ENCODE results near the gene MYO16. TPM values are rescaled to one million over a fixed set of nuclear protein-coding genes. Genes with fewer than 3 reads are reported as not detected.

The MYO16 gene
- total RNA-seq, 1 donor = not detected

DNA sequence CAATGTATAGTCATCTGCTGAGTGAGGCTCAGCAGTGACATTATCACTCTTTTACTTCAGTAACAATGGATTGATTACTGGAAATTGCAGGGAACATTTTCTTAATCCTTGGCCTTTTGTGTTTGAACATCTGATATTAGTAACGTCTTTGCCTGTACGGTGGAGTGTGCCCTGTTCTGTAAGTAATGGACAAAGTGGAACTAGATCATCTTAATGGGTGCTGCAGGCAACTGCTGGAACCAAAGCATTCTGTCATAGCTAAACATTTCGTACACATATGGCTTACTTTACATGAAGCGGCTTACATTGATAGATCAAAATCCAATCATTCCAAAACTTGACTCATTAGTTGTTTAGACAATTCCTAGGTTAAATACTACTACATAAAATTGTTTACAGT lies 114.1 kb downstream of the MYO16 start:
- Histone ChIP-seq H2AFZ (ENCODE audit: low read length) (no peak overlapping the region), H3K4me2 (ENCODE audit: insufficient read depth, low read length) (no peak overlapping the region), H3K27me3 (ENCODE audit: insufficient read depth, low read length) (no peaks in the 10 kb centered on the region), H3K9me3 (ENCODE audit: low read depth, low read length) (no peaks in the 10 kb centered on the region), H3K27ac (ENCODE audit: low read depth, low read length) (no peak overlapping the region), H4K20me1 (ENCODE audit: insufficient read depth, low read length) (no peaks in the 10 kb centered on the region), H3K79me2 (ENCODE audit: insufficient read depth, low read length) (no peaks in the 10 kb centered on the region), H3K4me1 (ENCODE audit: insufficient read depth, low read length) (no peaks in the 10 kb centered on the region), H3K4me3 (ENCODE audit: insufficient read depth, low read length) (no peak overlapping the region), H3K36me3 (ENCODE audit: insufficient read depth, low read length) (no peaks in the 10 kb centered on the region)
- no peak for DNase-seq (ENCODE audit: insufficient read length, low spot score, missing footprints)
- TF ChIP-seq, protein P1, sequence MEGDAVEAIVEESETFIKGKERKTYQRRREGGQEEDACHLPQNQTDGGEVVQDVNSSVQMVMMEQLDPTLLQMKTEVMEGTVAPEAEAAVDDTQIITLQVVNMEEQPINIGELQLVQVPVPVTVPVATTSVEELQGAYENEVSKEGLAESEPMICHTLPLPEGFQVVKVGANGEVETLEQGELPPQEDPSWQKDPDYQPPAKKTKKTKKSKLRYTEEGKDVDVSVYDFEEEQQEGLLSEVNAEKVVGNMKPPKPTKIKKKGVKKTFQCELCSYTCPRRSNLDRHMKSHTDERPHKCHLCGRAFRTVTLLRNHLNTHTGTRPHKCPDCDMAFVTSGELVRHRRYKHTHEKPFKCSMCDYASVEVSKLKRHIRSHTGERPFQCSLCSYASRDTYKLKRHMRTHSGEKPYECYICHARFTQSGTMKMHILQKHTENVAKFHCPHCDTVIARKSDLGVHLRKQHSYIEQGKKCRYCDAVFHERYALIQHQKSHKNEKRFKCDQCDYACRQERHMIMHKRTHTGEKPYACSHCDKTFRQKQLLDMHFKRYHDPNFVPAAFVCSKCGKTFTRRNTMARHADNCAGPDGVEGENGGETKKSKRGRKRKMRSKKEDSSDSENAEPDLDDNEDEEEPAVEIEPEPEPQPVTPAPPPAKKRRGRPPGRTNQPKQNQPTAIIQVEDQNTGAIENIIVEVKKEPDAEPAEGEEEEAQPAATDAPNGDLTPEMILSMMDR (IDR thresholded peaks at IDR 0.05; ENCODE audit: extremely low read depth, low read depth, low read length) = no peak

GRCh38 chr13:108747843-108748242 lies 118.4 kb downstream of the MYO16 start:
- Histone ChIP-seq H3K4me3 (ENCODE audit: insufficient read depth, low read length) (no peak overlapping the region), H4K20me1 (ENCODE audit: insufficient read depth, low read length) (no peaks in the 10 kb centered on the region), H3K9me3 (ENCODE audit: low read depth, low read length) (no peaks in the 10 kb centered on the region), H3K4me2 (ENCODE audit: insufficient read depth, low read length) (no peak overlapping the region), H3K27ac (ENCODE audit: low read depth, low read length) (no peak overlapping the region), H3K36me3 (ENCODE audit: insufficient read depth, low read length) (no peaks in the 10 kb centered on the region), H2AFZ (ENCODE audit: low read length) (no peak overlapping the region), H3K79me2 (ENCODE audit: insufficient read depth, low read length) (no peaks in the 10 kb centered on the region), H3K27me3 (ENCODE audit: insufficient read depth, low read length) (no peaks in the 10 kb centered on the region), H3K4me1 (ENCODE audit: insufficient read depth, low read length) (no peaks in the 10 kb centered on the region)
- TF ChIP-seq, protein P1 (IDR thresholded peaks at IDR 0.05; ENCODE audit: extremely low read depth, low read depth, low read length) = no peak
- DNase-seq (ENCODE audit: insufficient read length, low spot score, missing footprints) = no peak

- Histone ChIP-seq H3K27me3 (ENCODE audit: insufficient read depth, low read length) (no peaks in the 10 kb centered on the region), H3K27ac (ENCODE audit: low read depth, low read length) (no peak overlapping the region), H3K4me1 (ENCODE audit: insufficient read depth, low read length) (no peaks in the 10 kb centered on the region), H3K9me3 (ENCODE audit: low read depth, low read length) (peaks cover 3% of the 10 kb centered on the region), H2AFZ (ENCODE audit: low read length) (no peak overlapping the region), H3K36me3 (ENCODE audit: insufficient read depth, low read length) (no peaks in the 10 kb centered on the region), H3K4me2 (ENCODE audit: insufficient read depth, low read length) (no peak overlapping the region), H4K20me1 (ENCODE audit: insufficient read depth, low read length) (no peaks in the 10 kb centered on the region), H3K4me3 (ENCODE audit: insufficient read depth, low read length) (no peak overlapping the region), H3K79me2 (ENCODE audit: insufficient read depth, low read length) (no peaks in the 10 kb centered on the region)
- no peak for DNase-seq (ENCODE audit: insufficient read length, low spot score, missing footprints)
- TF ChIP-seq, protein P1 (IDR thresholded peaks at IDR 0.05; ENCODE audit: extremely low read depth, low read depth, low read length) = no peak
Measured at GRCh38 chr13:108752276-108752675, 122.9 kb downstream of the MYO16 start.

DNA sequence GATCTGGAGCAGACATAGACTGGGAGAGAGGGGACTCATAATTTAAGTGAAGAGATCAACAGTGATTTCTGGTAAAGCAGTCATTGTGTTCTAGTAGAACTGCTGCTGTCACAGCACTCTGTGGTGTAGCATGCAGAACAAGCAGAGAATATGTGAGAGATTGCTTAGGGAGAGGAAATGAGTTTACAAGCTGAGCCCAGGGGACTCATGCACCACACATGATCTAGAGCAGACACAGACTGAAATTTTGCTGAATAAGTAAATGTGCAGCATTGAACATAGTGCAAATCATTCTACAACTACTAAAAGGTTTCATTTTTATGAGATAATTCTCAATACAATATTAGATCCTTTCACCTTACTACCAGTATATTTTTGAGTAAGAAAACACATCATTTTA lies 125.7 kb downstream of the MYO16 start:
- Histone ChIP-seq H3K27ac (ENCODE audit: low read depth, low read length) (no peak overlapping the region), H3K4me2 (ENCODE audit: insufficient read depth, low read length) (no peak overlapping the region), H4K20me1 (ENCODE audit: insufficient read depth, low read length) (no peaks in the 10 kb centered on the region), H3K9me3 (ENCODE audit: low read depth, low read length) (peaks cover 3% of the 10 kb centered on the region), H3K27me3 (ENCODE audit: insufficient read depth, low read length) (no peaks in the 10 kb centered on the region), H2AFZ (ENCODE audit: low read length) (no peak overlapping the region), H3K4me1 (ENCODE audit: insufficient read depth, low read length) (no peaks in the 10 kb centered on the region), H3K4me3 (ENCODE audit: insufficient read depth, low read length) (no peak overlapping the region), H3K79me2 (ENCODE audit: insufficient read depth, low read length) (no peaks in the 10 kb centered on the region), H3K36me3 (ENCODE audit: insufficient read depth, low read length) (no peaks in the 10 kb centered on the region)
- DNase-seq (ENCODE audit: insufficient read length, low spot score, missing footprints) = no peak
- TF ChIP-seq, protein P1 (IDR thresholded peaks at IDR 0.05; ENCODE audit: extremely low read depth, low read depth, low read length) = no peak

Measured in osteoblast (primary cell).